Measurements from ENCODE around the gene KIF19.

KIF19 gene

DNA sequence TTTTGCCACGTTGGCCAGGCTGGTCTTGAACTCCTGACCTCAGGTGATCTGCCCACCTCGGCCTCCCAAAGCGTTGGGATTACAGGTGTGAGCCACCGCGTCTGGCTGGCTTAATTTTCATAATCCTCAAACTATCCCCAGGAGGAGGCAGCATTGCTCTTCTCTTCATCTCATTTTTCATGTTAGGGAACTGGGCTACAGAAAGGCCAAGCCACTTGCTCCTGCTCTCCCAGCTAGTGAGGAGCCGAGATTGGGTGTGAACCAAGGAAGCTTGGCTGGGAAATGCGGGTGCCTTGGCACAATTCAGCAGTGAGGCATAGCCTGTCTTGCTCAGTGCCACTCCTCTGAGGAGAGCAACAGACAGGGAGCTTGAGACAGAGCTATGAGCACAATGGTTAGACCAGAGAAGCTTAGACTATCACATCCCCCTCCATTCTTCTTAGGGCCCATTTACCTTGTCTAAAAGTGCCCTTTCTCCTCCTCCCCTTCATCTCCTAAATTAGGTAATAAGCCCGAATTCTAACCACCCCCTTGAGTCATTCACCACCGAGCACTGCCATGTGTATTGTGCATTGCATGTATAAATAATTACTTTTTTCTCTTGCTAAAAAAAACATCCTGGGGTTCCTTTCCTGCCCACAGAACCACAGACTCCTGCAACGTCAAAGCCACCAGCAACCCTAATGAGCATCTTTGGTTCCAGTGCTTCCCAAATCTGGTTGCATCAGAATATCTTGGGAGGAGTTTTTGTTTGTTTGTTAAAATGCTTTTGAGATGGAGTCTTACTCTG is 20.0 kb upstream of the KIF19 start:
- no peak for DNase-seq (ENCODE audit: low read depth in 3 of 3)

DNA sequence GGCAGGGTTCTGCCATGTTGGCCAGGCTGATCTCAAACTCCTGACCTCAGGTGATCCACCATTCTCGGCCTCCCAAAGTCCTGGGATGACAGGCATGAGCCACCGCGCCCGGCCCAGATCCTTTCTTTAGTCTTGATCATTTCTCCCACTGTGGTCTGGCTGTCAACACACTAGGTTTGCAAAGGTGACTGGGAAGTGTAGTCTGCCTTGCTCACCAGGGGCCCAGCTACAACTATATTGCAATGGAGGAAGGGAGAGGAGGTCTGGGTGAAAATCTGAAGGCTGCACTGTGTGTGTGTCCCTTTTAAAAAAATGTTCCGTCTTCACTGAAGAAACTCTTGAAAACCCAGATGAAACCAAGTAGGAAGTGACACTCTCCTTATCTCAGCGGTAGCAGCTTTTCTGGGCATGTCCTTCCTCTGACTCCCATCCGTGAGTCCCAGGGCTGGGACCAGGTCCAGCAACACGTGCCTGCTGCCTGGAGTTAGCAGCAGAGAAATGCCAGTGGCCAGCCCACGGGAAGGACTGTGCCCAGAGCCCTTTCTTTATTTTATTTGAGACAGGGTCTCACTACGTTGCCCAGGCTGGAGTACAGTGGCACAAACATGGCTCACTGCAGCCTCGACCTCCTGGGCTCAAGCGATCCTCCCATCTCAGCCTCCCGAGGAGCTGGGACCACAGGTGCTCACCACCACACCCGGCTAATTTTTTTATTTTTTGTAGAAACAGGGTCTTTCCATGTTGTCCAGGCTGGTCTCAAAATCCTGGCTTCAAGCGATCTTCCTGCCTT is 17.8 kb upstream of the KIF19 start:
- no peak for DNase-seq (ENCODE audit: low read depth in 3 of 3)

DNA sequence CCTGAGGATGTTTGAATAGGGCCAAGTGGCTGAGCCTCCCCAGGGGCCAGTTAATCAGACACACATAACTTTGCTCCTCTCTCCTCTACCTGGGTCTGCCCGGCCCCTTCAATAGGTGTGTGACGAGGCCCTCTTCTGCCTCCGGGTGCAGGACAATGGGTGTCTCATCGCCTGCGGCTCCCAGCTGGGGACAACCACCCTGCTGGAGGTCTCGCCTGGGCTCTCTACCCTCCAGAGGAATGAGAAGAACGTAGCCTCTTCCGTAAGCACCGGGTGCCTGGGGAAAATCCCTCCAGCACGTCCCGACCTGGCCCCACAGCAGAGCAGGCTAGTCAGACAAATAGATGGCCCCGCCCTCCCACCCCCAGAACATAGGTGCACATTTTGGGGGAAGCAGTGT is 16.1 kb upstream of the KIF19 start:
- no peak for DNase-seq (ENCODE audit: low read depth in 3 of 3)

DNA sequence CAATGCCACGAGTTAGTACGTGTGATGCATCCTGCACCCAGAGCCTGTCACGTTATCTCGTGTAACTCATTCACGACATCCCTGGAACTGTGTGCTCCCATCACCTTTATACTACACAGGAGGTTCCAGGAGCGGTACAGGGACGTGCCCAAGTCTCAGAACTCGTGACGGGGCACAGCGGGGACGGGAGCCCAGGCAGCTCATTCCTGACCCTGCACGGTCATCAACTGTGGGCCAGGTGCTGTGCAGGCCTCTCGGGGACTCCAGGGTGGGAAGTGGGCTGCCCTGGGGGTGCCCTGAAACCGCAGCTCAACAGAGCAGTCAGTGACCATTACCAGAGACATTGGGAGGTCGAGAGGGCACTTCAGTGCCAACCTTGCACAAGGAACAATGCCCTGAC is 11.1 kb upstream of the KIF19 start:
- DNase-seq (ENCODE audit: low read depth in 3 of 3) = no peak

DNA sequence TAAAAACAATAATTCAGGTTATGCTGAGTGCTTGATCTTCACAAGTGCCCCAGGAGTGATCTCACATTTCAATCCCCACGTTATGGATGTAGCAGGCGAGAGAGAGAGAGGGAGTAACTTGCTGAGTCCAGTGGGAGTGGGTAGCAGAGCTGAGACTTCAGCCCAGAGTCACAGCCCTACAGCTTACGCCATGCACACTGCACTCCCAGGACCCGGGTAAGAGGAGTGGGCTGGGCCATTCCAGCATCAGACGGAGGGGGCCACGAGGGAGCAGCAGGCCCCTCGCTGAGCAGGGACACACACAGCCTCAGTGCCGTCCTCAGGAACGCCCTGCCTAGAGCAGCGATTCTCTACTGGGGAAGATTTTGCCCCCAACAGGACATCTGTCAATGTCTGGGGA is 9.8 kb upstream of the KIF19 start:
- DNase-seq (ENCODE audit: low read depth in 3 of 3) = no peak

DNA sequence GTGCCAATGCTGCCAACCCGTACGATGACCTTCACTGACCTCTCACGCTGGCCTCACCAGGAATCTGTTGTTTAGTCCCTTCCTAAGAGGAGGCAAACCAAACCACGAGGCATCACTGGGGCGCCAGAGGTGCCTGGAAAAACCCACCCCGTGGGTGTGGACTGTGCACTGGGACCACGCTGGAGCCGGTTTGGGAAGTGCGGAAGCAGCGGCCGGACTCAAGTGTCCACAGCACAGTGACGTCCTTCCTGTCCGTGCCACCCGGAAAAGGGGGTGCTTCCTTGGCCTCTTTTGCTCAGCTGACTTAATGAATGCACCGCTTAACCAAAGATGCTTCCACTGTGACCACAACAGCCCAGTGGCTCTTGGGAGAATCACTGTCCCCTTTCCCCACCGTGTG is 9.0 kb upstream of the KIF19 start:
- DNase-seq (ENCODE audit: low read depth in 3 of 3) = no peak

DNA sequence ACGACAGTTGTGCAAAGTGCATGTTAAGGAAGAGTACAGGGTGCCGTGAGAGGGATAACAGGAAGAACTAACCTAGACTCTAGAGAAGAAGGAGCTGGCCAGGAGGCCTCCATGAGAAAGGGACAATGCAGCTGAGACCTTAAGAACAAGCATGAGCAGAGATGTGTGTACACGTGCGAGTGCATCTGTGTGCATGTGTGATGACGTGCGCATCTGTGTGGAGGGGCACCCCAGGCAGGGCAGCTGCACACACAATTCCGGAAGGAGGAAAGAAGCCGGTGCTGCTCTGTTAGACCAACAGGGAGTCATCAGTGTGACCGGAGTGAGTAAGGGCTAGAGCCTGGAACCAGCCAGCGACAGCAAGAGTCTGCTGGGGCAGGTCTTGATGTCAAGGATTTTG is 7.6 kb upstream of the KIF19 start:
- no peak for DNase-seq (ENCODE audit: low read depth in 3 of 3)

DNA sequence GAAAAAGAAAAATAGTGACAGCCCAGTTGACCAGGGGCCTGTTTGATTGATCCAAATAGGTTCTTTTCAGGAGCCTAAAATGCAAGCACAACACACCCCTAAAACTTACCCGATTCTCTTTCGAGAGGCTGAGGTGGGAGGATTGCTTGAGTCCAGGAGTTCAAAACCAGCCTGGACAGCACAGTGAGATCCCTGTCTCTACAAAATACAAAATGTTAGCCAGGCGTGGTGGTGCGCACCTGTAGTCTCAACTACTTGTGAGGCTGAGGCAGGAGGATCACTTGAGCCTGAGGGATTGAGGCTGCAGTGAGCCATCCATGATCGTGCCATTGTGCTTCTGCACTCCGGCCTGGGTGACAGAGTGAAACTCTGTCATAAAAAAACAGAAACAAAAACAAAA is 1.5 kb upstream of the KIF19 start:
- no peak for DNase-seq (ENCODE audit: low read depth in 3 of 3)

DNA sequence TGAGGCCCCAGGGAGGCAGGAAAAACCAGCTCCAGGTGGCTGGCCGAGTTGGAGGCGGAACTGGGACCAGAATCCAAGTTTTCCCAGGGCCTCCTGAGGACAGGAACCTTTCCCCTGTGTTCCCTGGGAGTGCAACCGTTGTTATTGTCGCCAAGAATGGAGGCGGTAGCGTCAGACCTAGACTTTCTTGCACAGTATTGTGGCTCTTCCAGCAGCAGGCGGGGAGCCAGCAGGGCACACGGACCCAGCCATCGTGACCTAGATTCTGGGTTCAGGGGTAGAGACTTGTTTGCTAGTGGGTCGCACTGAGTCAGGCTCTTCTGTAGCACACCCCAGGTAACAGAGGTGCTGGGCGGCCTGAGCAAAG is 667 bp upstream of the KIF19 start:
- DNase-seq (ENCODE audit: low read depth in 3 of 3) = no peak

DNA sequence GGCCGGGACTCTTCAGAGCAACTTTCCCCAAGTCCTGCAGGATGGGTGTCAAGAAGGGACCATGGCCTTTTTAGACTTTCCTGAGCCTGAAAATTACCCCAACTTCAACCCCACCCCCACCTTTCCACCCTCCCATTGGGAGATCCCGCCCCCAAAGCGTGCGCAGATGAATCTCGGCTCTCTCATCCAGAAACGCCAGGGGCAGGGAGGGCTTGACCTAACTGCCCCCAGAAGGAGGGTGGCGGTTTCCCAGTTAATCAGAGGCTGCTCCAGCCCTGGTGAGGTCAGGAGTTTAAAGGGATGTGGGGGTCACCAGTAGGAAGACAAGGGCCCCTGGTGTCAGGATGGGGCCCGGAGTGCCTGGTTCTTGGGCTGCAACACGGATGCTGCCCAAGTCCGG is 480 bp downstream of the KIF19 start:
- no peak for DNase-seq (ENCODE audit: low read depth in 3 of 3)

DNA sequence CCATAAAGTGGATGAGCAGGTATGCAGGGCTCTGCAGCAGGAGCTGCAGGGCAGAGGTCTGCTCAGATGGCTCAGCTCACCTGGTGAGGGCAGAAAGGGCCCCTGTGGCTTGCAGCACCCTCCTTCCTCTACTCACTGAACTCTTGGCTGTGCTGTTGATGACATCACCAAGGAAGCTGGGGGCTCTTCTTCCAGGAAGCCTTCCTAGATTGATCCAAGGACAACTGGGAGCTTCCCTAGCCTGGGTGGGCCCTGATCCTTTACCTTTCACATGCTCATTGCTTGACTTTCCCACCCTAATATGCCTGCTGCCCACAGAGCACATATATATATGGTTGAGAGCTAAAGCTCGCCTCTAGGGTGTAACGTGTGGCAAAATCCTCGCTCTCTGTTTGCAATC is 2.5 kb downstream of the KIF19 start:
- DNase-seq (ENCODE audit: low read depth in 3 of 3) = no peak

DNA sequence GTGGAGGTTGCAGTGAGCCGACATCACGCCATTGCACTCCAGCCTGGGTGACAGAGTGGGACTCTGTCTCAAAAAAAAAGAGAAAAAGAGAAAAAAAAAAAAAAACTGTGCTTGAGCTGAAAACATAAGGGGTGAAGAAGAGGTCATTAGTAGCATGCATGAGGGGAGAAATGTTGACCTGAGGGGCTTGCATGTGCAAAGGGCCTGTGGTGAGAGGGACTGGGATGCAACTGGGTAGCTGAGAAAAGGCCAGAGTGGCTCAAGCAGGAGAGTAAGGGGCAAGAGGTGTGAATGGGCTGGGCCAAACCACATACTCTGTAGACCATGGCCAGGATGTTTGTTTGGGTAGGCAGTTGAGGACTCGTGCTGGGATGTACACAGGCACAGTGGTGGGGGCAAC is 3.4 kb downstream of the KIF19 start:
- no peak for DNase-seq (ENCODE audit: low read depth in 3 of 3)

DNA sequence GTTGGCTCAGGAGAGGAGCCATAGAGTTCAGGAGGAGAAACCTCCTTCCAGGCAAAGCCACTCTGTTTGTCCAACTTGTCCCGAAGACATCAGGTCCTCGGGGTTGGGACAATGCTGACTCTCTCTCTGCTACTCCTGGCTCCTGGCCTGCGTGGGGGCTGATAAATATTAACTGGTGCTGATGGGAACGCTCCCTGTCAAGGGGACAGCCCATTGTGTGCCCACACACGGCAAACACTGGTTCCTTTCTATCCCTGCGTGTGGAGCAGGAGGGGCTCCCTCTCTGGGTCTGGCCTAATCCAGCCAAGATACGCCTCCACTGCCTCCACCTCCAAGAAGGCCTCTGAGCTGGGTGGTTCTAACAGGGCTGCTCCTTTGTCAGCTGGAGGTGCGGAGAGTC is 4.4 kb downstream of the KIF19 start:
- DNase-seq (ENCODE audit: low read depth in 3 of 3) = no peak

DNA sequence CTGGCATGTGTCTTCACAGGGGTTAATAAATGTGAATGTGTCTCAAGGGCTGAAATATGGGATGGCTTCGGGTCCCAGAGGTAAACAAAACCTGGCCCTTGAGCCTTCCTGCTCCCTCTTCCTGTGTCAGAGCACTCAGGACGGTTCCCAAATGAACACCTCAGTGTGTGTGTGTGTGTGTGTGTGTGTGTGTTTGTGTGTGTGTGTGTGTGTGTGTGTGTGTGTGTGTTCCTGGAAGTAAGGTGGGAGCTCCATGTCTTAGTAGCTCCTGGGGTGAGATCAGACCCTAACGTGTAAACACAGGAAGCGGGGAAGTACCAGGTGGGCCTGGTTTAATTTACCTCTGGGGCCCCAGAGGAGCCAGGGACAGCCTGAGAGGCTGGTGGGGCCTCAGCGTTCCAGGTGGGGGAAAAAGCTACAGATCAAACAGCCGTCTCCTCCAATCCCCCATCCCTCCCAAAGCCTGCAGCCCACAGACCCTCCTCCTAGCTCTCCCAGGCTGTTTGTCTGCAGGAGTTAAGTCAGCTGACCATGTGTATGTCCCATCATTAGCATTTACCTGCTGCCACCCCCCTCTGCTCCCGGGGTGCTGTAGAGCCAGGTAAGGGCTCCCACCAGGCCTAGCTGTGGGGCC is 6.1 kb downstream of the KIF19 start:
- no peak for DNase-seq (ENCODE audit: low read depth in 3 of 3)

DNA sequence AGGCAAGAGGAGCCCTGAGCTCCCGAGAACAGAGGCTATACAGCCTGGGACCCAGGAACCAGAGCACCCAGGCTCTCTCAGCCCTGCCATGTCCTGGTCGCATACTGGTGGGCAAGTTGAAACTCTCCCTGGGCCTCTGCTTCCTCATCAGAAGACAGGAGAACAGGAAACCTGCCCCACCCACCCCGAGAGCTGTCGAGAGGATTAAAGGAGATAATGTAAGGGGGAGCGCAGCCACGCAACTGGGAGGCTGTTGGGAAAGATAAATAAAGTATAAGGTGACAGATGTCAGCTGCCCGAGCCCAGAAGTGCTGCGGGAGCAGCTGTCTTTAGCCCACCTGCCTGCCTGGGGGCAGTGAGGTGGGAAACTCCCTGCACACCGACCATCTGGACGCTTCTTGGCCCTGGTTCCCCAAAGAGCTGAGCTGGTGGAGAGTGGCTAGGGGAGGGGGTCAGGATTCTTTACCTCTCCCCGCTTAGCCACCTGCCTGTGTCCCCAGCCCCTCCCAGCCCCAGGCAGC is 6.8 kb downstream of the KIF19 start:
- DNase-seq (ENCODE audit: low read depth in 3 of 3) = no peak

DNA sequence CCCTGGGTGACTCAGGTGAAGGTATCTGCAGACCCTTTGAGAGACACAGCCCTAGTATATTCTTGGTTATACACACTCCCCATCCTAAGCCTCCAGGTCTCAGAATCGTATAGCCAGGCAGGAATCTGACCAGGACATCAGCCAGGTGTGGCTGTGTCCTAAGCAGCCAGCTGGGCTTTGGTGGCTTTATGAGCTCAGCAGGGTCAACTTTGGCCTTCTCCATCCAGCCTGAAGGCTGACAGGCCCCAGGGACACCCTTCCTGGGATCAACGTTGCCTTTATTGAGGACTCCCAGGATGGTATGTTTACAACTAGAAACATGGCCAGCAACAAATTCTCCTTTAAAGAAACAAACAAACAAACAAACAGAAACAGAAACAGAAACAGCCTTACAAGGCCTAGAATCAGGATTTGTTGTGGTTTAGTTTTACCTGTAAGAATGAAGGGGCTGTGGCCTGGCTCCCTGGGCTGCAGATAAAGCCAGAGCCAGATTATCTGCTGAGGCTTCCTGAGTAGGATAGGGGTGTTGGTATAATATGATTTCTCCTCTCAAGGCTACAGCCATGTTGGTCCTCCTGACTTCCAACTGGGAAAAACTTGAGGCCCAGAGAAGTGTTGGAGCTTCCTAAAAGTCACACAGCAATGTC is 8.5 kb downstream of the KIF19 start:
- no peak for DNase-seq (ENCODE audit: low read depth in 3 of 3)

DNA sequence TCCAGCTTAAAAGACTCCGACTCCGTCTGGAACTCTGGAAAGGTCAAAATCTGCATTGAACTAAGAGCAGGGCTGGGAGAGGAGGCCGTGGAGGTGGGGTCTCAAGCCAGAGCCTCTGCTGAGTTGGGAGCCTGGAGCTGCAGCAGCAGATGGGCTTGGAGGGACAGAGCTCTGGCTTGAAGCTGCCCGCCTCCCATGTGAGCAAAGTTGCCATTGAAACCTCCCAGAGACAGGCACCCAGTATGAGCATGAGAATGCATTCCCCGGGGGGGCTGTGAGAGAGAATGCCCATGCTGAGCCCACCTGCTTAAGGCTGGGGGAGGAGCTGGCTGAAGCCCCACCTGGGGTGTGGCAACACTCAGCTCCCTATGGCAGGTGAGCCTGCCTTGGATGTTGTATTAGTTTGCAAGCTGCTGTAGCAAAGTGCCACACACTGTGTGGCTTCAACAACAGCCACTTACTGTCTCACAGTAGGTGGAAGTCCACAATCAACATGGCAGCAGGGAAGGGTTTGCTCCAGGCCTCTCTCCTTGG is 9.6 kb downstream of the KIF19 start:
- DNase-seq (ENCODE audit: low read depth in 3 of 3) = no peak

DNA sequence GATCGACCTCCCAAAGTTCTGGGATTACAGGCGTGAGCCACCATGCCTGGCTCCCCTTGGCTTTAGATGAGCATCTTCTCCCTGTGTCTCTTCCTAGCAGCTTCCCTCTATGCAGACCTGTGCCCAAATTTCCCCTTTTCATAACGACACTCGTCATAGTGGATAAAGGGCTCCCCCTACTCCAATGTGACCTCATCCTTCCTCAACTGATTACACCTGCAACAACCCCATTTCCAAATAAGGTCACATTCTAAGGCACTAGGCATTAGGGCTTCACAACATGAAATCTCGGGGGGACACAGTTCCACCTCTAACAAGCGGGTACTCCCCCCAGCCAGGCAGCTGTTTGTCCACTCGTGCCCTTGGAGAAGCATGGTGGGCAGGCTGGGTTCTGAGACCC is 10.3 kb downstream of the KIF19 start:
- DNase-seq (ENCODE audit: low read depth in 3 of 3) = no peak

DNA sequence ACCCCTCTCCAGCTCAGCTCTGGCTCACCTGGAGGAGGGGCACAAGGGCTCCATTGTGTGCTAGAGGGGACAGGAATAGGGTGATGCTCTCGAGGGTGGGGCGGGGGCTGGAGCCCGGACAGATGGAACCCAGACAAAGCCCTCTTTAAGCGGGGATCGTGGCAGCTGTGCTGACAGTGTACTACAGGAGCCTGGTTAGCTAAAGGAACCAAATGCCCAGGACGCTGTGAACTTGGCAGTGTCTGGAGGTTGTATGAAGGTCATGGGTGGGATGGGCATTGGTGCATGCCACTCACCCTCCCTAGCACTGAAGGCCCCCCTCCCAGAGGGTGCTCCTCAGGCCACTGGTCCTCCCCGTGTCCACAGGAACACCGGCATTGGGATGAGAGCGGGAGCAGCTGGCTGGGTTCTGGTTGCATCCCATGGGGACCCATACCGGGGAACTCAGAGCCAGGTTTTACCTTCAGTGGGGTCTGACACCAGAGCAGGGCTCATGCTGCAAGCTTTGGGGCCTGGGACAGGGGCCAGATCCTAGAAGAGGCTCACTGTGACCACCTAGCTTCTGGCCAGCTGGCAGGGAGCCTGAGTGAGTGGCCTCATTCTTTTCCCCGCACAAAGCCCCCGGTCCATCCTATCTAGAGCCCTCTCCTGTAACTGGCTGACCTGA is 11.9 kb downstream of the KIF19 start:
- no peak for DNase-seq (ENCODE audit: low read depth in 3 of 3)

DNA sequence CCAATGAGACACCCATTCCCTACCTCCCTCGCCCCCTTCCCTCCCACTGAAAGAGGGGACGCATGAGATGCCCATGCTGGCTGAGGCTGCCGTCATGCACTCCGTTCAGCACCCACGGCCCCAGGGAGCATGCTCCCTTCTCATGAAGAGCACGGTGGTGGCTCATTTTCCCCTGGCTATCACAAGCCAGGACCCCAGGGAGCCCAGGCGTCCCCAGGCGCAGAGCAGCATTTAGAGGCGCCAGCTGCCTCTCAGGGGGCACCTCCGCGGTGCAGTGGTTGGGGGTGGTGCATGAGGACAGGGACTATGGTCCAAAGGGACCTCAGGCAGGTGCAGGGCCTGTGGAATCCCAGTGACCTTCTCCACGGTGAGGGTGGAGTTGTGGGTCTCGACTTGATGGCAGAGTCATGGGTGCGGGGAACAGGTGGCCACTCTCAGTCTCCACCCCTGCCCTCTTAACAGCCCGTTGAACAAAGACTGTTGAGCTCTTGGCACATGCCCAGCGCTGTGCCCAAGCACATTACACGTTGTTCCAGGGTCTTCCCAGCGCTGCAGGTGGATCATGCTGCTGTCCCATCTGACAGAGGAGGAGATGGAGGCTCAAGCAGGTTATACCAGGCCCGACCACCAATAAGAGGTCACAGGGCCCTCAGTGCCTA is 13.6 kb downstream of the KIF19 start:
- no peak for DNase-seq (ENCODE audit: low read depth in 3 of 3)

DNA sequence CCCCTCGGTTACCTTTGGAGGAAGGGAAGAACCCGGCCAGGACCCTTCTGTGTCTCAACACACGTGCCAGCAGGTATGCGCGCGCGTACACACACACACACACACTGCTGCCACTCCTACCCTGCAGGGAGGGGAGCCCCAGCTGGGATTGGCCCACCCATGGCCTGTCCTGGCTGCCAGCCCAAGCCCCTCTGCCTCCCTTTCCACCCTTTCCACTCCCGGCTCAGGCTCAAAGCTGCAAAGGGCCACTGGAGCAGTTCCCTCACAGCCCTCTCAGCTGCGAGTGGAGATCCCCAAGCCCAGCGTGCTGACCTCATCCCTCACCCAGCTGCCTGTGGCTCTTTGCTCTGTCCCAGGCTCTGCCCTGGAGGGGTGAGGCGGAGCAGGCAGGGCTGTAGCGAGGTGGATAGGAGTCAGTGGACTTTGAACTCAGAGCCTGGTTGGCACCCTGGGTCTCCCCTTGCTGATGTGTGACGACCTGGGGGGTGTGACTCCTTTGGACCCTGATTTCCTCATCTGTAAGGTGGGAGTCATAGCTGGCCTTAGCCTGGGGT is 14.5 kb downstream of the KIF19 start:
- no peak for DNase-seq (ENCODE audit: low read depth in 3 of 3)
